Naive thymus-derived CD4-positive, alpha-beta T cell (primary cell): ENCODE data around the gene NR1H2. TPM values are rescaled to one million over a fixed set of nuclear protein-coding genes. Genes with fewer than 3 reads are reported as not detected.

Experiments used
- ATAC-seq: fragments of 150-1000 bp; cut with Tn5 transposase; 2 replicates; pipeline ENCODE4 v1.10.0; 2021; ENCODE audit warnings: mild to moderate bottlenecking, moderate library complexity
- CTCF ChIA-PET: fragments of 350-600 bp; sonication (Branson Sonifier 250); formaldehyde crosslinking; loops from one replicate; lab custom pipeline; 2021; ENCODE audit warnings: antibody characterized with exemption; lab: Charles Lee
- POLR2A ChIA-PET: fragments of 350-600 bp; sonication (Branson Sonifier 250); formaldehyde crosslinking; loops from one replicate; lab custom pipeline; 2021; ENCODE audit warnings: antibody characterized with exemption, inconsistent platforms; lab: Charles Lee
- DNase-seq, 9 donors: peaks; one replicate each; pipeline versions ENCODE4 v3.0.0 to v3.0.0-alpha.2; 2020 to 2022; ENCODE audit warnings: mixed read lengths in 1 of 9
- H3K27ac ChIP-seq: one replicate; pipeline ENCODE4 v1.7.0; 2013; ENCODE audit warnings: mild to moderate bottlenecking, low read depth, low read length, moderate library complexity
- H3K27me3 ChIP-seq, 2 donors: one replicate each; pipeline ENCODE4 v1.7.0; 2013; ENCODE audit warnings: low read length in 2 of 2, mild to moderate bottlenecking in 2 of 2, moderate library complexity in 2 of 2; ENCODE audit not compliant: control insufficient read depth in 2 of 2, insufficient read depth in 2 of 2
- H3K36me3 ChIP-seq, 3 experiments: 1 replicate in 2 of 3; 2 replicates in 1 of 3; pipeline ENCODE4 v1.7.0; 2013; ENCODE audit warnings: low read length in 3 of 3, mild to moderate bottlenecking in 3 of 3, moderate library complexity in 1 of 3; ENCODE audit not compliant: insufficient read depth in 3 of 3, control insufficient read depth in 2 of 3
- H3K4me1 ChIP-seq, 2 donors: one replicate each; pipeline ENCODE4 v1.7.0; 2013; ENCODE audit warnings: low read length in 2 of 2, mild to moderate bottlenecking in 2 of 2, moderate library complexity in 1 of 2; ENCODE audit not compliant: control insufficient read depth in 2 of 2, insufficient read depth in 2 of 2
- H3K4me3 ChIP-seq: 2 replicates; pipeline ENCODE4 v1.7.0; 2013; ENCODE audit warnings: mild to moderate bottlenecking, low read length
- H3K9me3 ChIP-seq, 3 experiments: 1 replicate in 2 of 3; 2 replicates in 1 of 3; pipeline ENCODE4 v1.7.0; 2013; ENCODE audit warnings: low read length in 3 of 3; ENCODE audit not compliant: control insufficient read depth in 2 of 3
- H3K27ac Mint-ChIP-seq, 9 donors: one replicate each; pipeline ENCODE4 v1.8.0; 2020 to 2022; ENCODE audit warnings: mixed read lengths in 9 of 9, mild to moderate bottlenecking in 8 of 9, moderate library complexity in 5 of 9, inconsistent platforms in 2 of 9
- H3K27me3 Mint-ChIP-seq, 5 donors: one replicate each; pipeline ENCODE4 v1.8.0; 2021 to 2022; ENCODE audit warnings: mixed read lengths in 5 of 5, mild to moderate bottlenecking in 1 of 5
- H3K36me3 Mint-ChIP-seq, 5 donors: one replicate each; pipeline ENCODE4 v1.8.0; 2020 to 2022; ENCODE audit warnings: mixed read lengths in 5 of 5, mild to moderate bottlenecking in 3 of 5, inconsistent platforms in 1 of 5
- H3K4me1 Mint-ChIP-seq, 7 donors: one replicate each; pipeline ENCODE4 v1.8.0; 2020 to 2022; ENCODE audit warnings: mixed read lengths in 7 of 7, mild to moderate bottlenecking in 3 of 7, inconsistent platforms in 1 of 7
- H3K4me3 Mint-ChIP-seq, 10 donors: one replicate each; pipeline ENCODE4 v1.8.0; 2020 to 2022; ENCODE audit warnings: mild to moderate bottlenecking in 10 of 10, mixed read lengths in 10 of 10, moderate library complexity in 6 of 10, inconsistent platforms in 2 of 10
- H3K9me3 Mint-ChIP-seq, 11 donors: one replicate each; pipeline ENCODE4 v1.8.0; 2020 to 2022; ENCODE audit warnings: mixed read lengths in 11 of 11, mild to moderate bottlenecking in 4 of 11, inconsistent platforms in 1 of 11, moderate library complexity in 1 of 11
- intact Hi-C, 2 donors: fragments of 100-400 bp; cut with micrococcal nuclease; formaldehyde crosslinking; loops; one replicate each; pipeline ENCODE4 v1.15.1; 2023
- polyA plus RNA-seq, 2 donors: library from polyadenylated mRNA; unstranded; fragments of 300-500 nt; fragmentation: Illumina TruSeq; gene quantifications; one replicate each; pipeline ENCODE4 v1.2.3, GENCODE V29; 2021
- total RNA-seq, 6 experiments: library from RNA in 5 of 6; stranded (reverse) in 5 of 6; gene quantifications; 1 replicate in 5 of 6; 2 replicates in 1 of 6; pipeline ENCODE4 v1.2.3 and lab custom pipeline; 2021 to 2026

The NR1H2 gene
- total and polyA plus RNA-seq, 7 experiments from 2014 or later = 66.6 to 284 (median 114) TPM

DNA sequence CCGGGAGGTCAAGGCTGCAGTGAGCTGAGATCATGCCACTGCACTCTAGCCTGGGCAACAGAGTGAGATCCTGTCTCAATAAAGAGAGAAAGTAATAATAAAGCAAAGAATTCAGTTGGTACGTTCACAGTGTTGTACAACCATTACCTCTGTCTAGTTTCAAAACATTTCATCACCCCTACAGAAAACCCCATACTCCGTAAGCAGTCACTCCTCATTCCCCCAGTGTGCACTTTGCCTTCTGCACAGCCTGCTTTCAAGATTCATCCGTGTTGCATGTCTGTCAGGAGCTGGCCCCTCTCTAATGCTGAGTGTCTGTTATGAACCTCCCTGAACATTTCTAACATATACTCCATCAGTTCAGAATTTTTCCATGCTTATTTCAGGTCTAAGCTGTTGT lies 17.3 kb downstream of the NR1H2 start:
- Mint-ChIP-seq H3K36me3 (peaks cover 3 to 30% (median 11%) of the 10 kb centered on the region in 5 donors), H3K4me1 (peaks cover 0 to 7% (median 4%) of the 10 kb centered on the region in 7 donors), H3K4me3 (no peak overlapping the region), H3K9me3 (no peaks in the 10 kb centered on the region), H3K27me3 (no peaks in the 10 kb centered on the region), H3K27ac (no peak overlapping the region)
- intact Hi-C loops = no loop called here
- POLR2A ChIA-PET = no interaction called here
- Histone ChIP-seq H3K36me3 (no peaks in the 10 kb centered on the region), H3K9me3 (no peaks in the 10 kb centered on the region), H3K4me3 (no peak overlapping the region), H3K27ac (no peak overlapping the region), H3K4me1 (no peaks in the 10 kb centered on the region), H3K27me3 (no peaks in the 10 kb centered on the region)
- DNase-seq (no peak), ATAC-seq (no peak)
- CTCF ChIA-PET = no interaction called here

DNA sequence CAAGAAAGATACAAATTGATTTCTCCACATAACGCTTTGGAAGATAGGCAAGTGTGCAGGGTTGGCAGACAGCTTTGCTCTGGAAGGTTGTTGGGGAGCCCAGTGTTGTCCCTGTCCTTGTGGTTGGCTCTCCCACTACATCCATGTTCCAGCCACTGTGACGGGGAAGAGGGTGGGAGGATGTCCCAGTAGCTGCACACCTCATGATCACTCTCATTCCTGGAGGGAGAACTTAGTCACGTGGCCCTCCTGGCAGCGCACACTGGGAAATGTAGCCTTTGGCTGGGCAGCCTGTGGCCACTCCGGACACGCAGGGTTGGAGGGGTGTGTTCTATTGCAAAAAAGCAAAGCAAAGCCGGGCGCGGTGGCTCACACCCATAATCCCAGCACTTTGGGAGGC lies 17.8 kb downstream of the NR1H2 start:
- Mint-ChIP-seq H3K9me3 (no peaks in the 10 kb centered on the region), H3K27me3 (no peaks in the 10 kb centered on the region), H3K4me1 (peaks cover 0 to 7% (median 4%) of the 10 kb centered on the region in 7 donors), H3K27ac (no peak overlapping the region), H3K4me3 (no peak overlapping the region), H3K36me3 (peaks cover 4 to 30% (median 11%) of the 10 kb centered on the region in 5 donors)
- CTCF ChIA-PET = no interaction called here
- Histone ChIP-seq H3K36me3 (peaks cover 0 to 3% (median 0%) of the 10 kb centered on the region in 3 experiments), H3K4me3 (no peak overlapping the region), H3K9me3 (no peaks in the 10 kb centered on the region), H3K27me3 (no peaks in the 10 kb centered on the region), H3K4me1 (no peaks in the 10 kb centered on the region), H3K27ac (no peak overlapping the region)
- no peak for DNase-seq
- intact Hi-C loops = no loop called here
- POLR2A ChIA-PET = no interaction called here
- no peak for ATAC-seq

DNA sequence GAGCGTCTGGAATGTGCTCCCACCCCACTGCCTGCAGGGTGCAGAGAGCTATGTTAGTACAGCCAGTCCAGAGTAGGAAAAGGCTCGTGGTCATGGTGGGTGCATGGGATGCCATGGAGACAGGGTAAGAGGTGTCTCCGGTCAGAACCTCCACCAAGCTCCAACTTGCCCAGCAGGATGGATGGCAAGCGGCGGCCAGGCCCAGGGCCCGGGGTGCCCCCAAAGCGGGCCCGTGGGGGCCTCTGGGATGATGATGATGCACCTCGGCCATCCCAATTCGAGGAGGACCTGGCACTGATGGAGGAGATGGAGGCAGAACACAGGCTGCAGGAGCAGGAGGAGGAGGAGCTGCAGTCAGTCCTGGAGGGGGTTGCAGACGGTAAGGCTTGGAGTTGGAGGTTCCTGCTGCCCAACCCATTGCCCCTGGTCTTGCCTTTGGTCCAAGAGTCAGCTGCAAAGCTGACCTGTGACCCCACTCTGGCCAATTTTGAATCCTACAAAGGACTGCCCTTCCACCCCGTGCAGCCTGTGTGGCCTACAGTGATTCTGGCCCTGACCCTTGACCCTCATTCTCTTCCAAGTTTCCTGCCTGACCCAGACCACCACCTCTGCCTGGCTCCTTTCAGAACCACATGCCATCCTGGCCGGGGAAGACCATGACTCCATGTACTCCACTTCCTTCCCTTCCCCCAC lies 22.6 kb downstream of the NR1H2 start:
- H3K9me3 ChIP-seq = no peaks in the 10 kb centered on the region
- intact Hi-C loops = no loop called here
- peaks cover 0 to 31% (median 0%) of the 10 kb centered on the region in 3 experiments for H3K36me3 ChIP-seq
- no peak overlapping the region for H3K27ac ChIP-seq
- ATAC-seq (no peak), DNase-seq (no peak)
- Mint-ChIP-seq H3K27me3 (no peaks in the 10 kb centered on the region), H3K4me3 (no peak overlapping the region), H3K27ac (peak overlapping the region in 2 of 9 donors; percentile 53 to 70), H3K4me1 (peaks cover 0 to 10% (median 4%) of the 10 kb centered on the region in 7 donors), H3K9me3 (no peaks in the 10 kb centered on the region), H3K36me3 (peaks cover 6 to 18% (median 7%) of the 10 kb centered on the region in 5 donors)
- H3K4me1 ChIP-seq = no peaks in the 10 kb centered on the region
- H3K27me3 ChIP-seq = no peaks in the 10 kb centered on the region
- no peak overlapping the region for H3K4me3 ChIP-seq
- POLR2A ChIA-PET = no interaction called here
- CTCF ChIA-PET = no interaction called here

DNA sequence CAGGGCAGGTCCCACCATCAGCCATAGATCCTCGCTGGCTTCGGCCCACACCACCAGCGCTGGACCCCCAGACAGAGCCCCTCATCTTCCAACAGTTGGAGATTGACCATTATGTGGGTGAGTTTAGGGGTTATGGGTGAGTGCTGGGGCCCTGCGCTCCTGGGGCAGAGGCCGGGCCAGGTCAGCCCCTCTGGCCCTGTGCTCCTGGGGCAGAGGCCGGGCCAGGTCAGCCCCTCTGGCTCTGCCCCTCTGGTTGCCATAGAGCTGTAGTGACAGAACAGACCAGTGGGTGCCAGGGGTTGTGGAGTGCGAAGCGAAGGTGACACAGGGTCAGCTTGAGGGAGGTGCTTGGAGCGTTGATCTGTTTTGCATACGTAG lies 23.1 kb downstream of the NR1H2 start:
- no peaks in the 10 kb centered on the region for H3K4me1 ChIP-seq
- no peak overlapping the region for H3K4me3 Mint-ChIP-seq
- intact Hi-C loops = no loop called here
- no peaks in the 10 kb centered on the region for H3K27me3 Mint-ChIP-seq
- no peak for ATAC-seq
- H3K4me1 Mint-ChIP-seq = peaks cover 0 to 10% (median 4%) of the 10 kb centered on the region in 7 donors
- no peak overlapping the region for H3K4me3 ChIP-seq
- H3K27ac ChIP-seq = no peak overlapping the region
- ChIA-PET POLR2A (no interaction called here), CTCF (no interaction called here)
- H3K27me3 ChIP-seq = no peaks in the 10 kb centered on the region
- no peak for DNase-seq
- no peak overlapping the region for H3K27ac Mint-ChIP-seq
- H3K9me3 Mint-ChIP-seq = no peaks in the 10 kb centered on the region
- peaks cover 4 to 21% (median 7%) of the 10 kb centered on the region in 5 donors for H3K36me3 Mint-ChIP-seq
- H3K36me3 ChIP-seq = peaks cover 0 to 34% (median 0%) of the 10 kb centered on the region in 3 experiments
- H3K9me3 ChIP-seq = no peaks in the 10 kb centered on the region

DNA sequence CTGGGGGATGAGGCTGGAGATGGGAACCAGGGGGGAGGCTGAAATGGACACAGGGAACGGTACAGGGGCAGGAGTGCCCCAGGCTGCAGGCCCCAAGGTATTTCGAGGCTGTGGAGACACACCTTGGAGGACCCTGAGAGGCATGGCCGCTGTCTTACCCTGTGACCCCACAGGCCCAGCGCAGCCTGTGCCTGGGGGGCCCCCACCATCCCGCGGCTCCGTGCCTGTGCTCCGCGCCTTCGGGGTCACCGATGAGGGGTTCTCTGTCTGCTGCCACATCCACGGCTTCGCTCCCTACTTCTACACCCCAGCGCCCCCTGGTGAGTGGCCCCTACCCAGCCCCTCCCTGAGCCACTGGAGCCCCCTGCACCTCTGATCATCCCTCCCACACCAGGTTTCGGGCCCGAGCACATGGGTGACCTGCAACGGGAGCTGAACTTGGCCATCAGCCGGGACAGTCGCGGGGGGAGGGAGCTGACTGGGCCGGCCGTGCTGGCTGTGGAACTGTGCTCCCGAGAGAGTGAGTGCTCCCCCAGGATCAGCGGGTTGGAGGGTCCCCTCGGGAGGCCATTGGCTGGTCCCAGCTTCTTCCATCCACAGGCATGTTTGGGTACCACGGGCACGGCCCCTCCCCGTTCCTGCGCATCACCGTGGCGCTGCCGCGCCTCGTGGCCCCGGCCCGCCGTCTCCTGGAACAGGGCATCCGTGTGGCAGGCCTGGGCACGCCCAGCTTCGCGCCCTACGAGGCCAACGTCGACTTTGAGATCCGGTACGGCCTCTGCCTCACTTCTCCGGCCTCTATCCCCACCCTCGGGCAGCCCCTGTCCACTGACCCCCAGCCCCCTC lies 25.6 kb downstream of the NR1H2 start:
- ChIA-PET CTCF (interaction anchor here (0.7 to 0.8 kb wide), 2 partner anchors 14 to 44 kb away, joined by 3 to 5 read pairs; no protein-coding TSS in a partner anchor), POLR2A (no interaction called here)
- peaks cover 0 to 51% (median 6%) of the 10 kb centered on the region in 3 experiments for H3K36me3 ChIP-seq
- H3K27me3 ChIP-seq = no peaks in the 10 kb centered on the region
- DNase-seq (no peak), ATAC-seq (no peak)
- Mint-ChIP-seq H3K9me3 (no peaks in the 10 kb centered on the region), H3K27ac (no peak overlapping the region), H3K36me3 (peaks cover 0 to 25% (median 4%) of the 10 kb centered on the region in 5 donors), H3K27me3 (no peaks in the 10 kb centered on the region), H3K4me3 (no peak overlapping the region), H3K4me1 (peaks cover 0 to 5% (median 0%) of the 10 kb centered on the region in 7 donors)
- H3K4me1 ChIP-seq = no peaks in the 10 kb centered on the region
- intact Hi-C loops = no loop called here
- H3K27ac ChIP-seq = no peak overlapping the region
- H3K4me3 ChIP-seq = no peak overlapping the region
- no peaks in the 10 kb centered on the region for H3K9me3 ChIP-seq

- H3K4me3 ChIP-seq = no peak overlapping the region
- ChIA-PET POLR2A (no interaction called here), CTCF (interaction anchor here (0.7 to 0.8 kb wide), 2 partner anchors 13 to 45 kb away, joined by 3 to 5 read pairs; no protein-coding TSS in a partner anchor)
- Mint-ChIP-seq H3K4me3 (no peak overlapping the region), H3K36me3 (peaks cover 0 to 25% (median 4%) of the 10 kb centered on the region in 5 donors), H3K27ac (no peak overlapping the region), H3K4me1 (peaks cover 0 to 5% (median 0%) of the 10 kb centered on the region in 7 donors), H3K9me3 (no peaks in the 10 kb centered on the region), H3K27me3 (no peaks in the 10 kb centered on the region)
- no peaks in the 10 kb centered on the region for H3K4me1 ChIP-seq
- H3K9me3 ChIP-seq = no peaks in the 10 kb centered on the region
- DNase-seq = no peak
- no peak overlapping the region for H3K27ac ChIP-seq
- H3K27me3 ChIP-seq = no peaks in the 10 kb centered on the region
- intact Hi-C loops = no loop called here
- no peak for ATAC-seq
- peaks cover 0 to 55% (median 6%) of the 10 kb centered on the region in 3 experiments for H3K36me3 ChIP-seq
These were observed 26.5 kb downstream of the NR1H2 start for GRCh38 chr19:50402544-50403301.
